ENCODE results near the gene RNGTT.
A peak's percentile ranks its signal among the peaks of the same experiment; 100 is the strongest.
"Not testable (repeated sequence)": the region's sequence is repeated elsewhere in the genome, so short reads cannot be mapped to it uniquely, and the experiment has no call there.

RNGTT gene

DNA sequence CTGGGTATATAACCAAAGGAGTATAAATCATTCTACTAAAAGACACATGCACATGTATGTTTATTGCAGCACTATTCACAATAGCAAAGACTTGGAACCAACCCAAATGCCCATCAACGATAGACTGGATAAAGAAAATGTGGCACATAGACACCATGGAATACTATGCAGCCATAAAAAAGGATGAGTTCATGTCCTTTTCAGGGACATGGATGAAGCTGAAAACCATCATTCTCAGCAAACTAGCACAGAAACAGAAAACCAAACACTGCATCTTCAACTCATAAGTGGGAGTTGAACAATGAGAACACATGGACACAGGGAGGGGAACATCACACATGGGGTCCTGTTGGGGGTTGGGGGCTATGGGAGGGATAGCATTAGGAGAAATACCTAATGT is 130.3 kb downstream of the RNGTT start:
- CTCF ChIA-PET; POLR2A ChIA-PET; H3K4me1 ChIP-seq (ENCODE audit: control insufficient read depth, insufficient read depth, low read length); H3K27ac ChIP-seq (ENCODE audit: extremely low read depth, low read depth, low read length); H3K9me3 ChIP-seq (ENCODE audit: control insufficient read depth, insufficient read depth, low read depth, low read length); H3K4me3 ChIP-seq (ENCODE audit: low read depth, low read length); H3K36me3 ChIP-seq (ENCODE audit: control insufficient read depth in 2 of 2, insufficient read depth in 1 of 2, low read length in 2 of 2): not testable (repeated sequence)
- 0 out of 2 replicates have a peak, but pooled peaks have one; percentile 9 for TF ChIP-seq ZNF580 (tag by site-specific recombination; IDR thresholded peaks at IDR 0.05)
- TF ChIP-seq ZNF146 (tag by site-specific recombination; IDR thresholded peaks at IDR 0.05): peak; percentile 90
- TF ChIP-seq, protein P1, sequence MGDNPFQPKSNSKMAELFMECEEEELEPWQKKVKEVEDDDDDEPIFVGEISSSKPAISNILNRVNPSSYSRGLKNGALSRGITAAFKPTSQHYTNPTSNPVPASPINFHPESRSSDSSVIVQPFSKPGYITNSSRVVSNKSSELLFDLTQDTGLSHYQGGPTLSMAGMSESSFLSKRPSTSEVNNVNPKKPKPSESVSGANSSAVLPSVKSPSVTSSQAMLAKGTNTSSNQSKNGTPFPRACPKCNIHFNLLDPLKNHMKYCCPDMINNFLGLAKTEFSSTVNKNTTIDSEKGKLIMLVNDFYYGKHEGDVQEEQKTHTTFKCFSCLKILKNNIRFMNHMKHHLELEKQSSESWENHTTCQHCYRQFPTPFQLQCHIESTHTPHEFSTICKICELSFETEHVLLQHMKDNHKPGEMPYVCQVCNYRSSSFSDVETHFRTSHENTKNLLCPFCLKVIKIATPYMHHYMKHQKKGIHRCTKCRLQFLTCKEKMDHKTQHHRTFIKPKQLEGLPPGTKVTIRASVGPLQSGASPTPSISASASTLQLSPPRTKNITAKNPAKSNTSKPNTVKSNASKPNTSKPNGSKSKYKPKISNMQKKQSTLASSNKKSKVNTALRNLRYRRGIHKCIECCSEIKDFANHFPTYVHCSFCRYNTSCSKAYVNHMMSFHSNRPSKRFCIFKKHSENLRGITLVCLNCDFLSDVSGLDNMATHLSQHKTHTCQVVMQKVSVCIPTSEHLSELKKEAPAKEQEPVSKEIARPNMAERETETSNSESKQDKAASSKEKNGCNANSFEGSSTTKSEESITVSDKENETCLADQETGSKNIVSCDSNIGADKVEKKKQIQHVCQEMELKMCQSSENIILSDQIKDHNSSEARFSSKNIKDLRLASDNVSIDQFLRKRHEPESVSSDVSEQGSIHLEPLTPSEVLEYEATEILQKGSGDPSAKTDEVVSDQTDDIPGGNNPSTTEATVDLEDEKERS (tag by site-specific recombination; IDR thresholded peaks at IDR 0.05): 0 out of 2 replicates have a peak, but pooled peaks have one; percentile 75

DNA sequence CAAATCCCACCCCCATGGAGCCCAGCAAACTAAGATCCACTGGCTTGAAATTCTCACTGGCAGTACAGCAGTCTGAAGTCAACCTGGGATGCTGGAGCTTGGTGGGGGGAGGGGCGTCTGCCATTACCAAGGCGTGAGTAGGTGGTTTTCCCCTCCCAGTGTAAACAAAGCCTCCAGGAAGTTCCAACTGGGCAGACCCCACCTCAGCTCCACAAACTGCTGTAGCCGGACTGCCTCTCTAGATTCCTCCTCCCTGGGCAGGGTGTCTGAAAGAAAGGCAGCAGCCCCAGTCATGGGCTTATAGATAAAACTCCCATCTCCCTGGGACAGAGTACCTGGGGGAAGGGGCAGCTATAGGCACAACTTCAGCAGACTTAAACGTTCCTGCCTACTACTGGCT is 135.8 kb downstream of the RNGTT start:
- H3K9me3 ChIP-seq (ENCODE audit: control insufficient read depth, insufficient read depth, low read depth, low read length); H3K36me3 ChIP-seq (ENCODE audit: control insufficient read depth in 2 of 2, insufficient read depth in 1 of 2, low read length in 2 of 2); POLR2A ChIA-PET; H3K4me3 ChIP-seq (ENCODE audit: low read depth, low read length); CTCF ChIA-PET; H3K27ac ChIP-seq (ENCODE audit: extremely low read depth, low read depth, low read length); H3K4me1 ChIP-seq (ENCODE audit: control insufficient read depth, insufficient read depth, low read length): not testable (repeated sequence)

GRCh38 chr6:88825856-88826255 is 137.6 kb downstream of the RNGTT start:
- Histone ChIP-seq H3K36me3 (ENCODE audit: control insufficient read depth in 2 of 2, insufficient read depth in 1 of 2, low read length in 2 of 2) (peaks cover 0 to 4% of the 10 kb centered on the region in 2 experiments; a peak in 1 of 3 replicates), H3K4me3 (ENCODE audit: low read depth, low read length) (no peak overlapping the region), H3K27ac (ENCODE audit: extremely low read depth, low read depth, low read length) (no peak overlapping the region), H3K4me1 (ENCODE audit: control insufficient read depth, insufficient read depth, low read length) (no peaks in the 10 kb centered on the region), H3K9me3 (ENCODE audit: control insufficient read depth, insufficient read depth, low read depth, low read length) (no peaks in the 10 kb centered on the region)
- no peak for TF ChIP-seq SETDB1 (IDR thresholded peaks at IDR 0.05; ENCODE audit: insufficient read length, low read length)
- TF ChIP-seq, protein P2, sequence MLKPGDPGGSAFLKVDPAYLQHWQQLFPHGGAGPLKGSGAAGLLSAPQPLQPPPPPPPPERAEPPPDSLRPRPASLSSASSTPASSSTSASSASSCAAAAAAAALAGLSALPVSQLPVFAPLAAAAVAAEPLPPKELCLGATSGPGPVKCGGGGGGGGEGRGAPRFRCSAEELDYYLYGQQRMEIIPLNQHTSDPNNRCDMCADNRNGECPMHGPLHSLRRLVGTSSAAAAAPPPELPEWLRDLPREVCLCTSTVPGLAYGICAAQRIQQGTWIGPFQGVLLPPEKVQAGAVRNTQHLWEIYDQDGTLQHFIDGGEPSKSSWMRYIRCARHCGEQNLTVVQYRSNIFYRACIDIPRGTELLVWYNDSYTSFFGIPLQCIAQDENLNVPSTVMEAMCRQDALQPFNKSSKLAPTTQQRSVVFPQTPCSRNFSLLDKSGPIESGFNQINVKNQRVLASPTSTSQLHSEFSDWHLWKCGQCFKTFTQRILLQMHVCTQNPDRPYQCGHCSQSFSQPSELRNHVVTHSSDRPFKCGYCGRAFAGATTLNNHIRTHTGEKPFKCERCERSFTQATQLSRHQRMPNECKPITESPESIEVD (tag by site-specific recombination; IDR thresholded peaks at IDR 0.05): no peak
- TF ChIP-seq ZEB2 (tag by site-specific recombination; IDR thresholded peaks at IDR 0.05): no peak
- no peak for TF ChIP-seq PRDM10 (tag by site-specific recombination; IDR thresholded peaks at IDR 0.05)
- TF ChIP-seq ZNF423 (tag by site-specific recombination; IDR thresholded peaks at IDR 0.05): no peak
- TF ChIP-seq, protein P3, sequence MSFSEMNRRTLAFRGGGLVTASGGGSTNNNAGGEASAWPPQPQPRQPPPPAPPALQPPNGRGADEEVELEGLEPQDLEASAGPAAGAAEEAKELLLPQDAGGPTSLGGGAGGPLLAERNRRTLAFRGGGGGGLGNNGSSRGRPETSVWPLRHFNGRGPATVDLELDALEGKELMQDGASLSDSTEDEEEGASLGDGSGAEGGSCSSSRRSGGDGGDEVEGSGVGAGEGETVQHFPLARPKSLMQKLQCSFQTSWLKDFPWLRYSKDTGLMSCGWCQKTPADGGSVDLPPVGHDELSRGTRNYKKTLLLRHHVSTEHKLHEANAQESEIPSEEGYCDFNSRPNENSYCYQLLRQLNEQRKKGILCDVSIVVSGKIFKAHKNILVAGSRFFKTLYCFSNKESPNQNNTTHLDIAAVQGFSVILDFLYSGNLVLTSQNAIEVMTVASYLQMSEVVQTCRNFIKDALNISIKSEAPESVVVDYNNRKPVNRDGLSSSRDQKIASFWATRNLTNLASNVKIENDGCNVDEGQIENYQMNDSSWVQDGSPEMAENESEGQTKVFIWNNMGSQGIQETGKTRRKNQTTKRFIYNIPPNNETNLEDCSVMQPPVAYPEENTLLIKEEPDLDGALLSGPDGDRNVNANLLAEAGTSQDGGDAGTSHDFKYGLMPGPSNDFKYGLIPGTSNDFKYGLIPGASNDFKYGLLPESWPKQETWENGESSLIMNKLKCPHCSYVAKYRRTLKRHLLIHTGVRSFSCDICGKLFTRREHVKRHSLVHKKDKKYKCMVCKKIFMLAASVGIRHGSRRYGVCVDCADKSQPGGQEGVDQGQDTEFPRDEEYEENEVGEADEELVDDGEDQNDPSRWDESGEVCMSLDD (tag by site-specific recombination; IDR thresholded peaks at IDR 0.05): no peak
- TF ChIP-seq ZNF221 (tag by site-specific recombination; IDR thresholded peaks at IDR 0.05; ENCODE audit: borderline replicate concordance): no peak
- TF ChIP-seq ZNF366 (tag by site-specific recombination; conservative IDR thresholded peaks at IDR 0.05): no peak
- TF ChIP-seq GFI1B (tag by site-specific recombination; IDR thresholded peaks at IDR 0.05): no peak
- POLR2A ChIA-PET: no interaction called here
- CTCF ChIA-PET: no interaction called here

All from HEK293 (cell line).